PFSK-1 (cell line): ENCODE results near the gene ABHD15.

Source experiments
- FOXP2 ChIP-seq: optimal IDR thresholded peaks from 2 replicates; pipeline ENCODE3; 2011; ENCODE audit warnings: borderline replicate concordance, control low read depth, inconsistent platforms; ENCODE audit not compliant: insufficient read depth; ENCODE audit errors: extremely low read length, extremely low read depth
- POLR2AphosphoS5 ChIP-seq: IDR thresholded peaks from 2 replicates; pipeline ENCODE4 v1.6.1; 2012; ENCODE audit warnings: low read depth, mild to moderate bottlenecking, control low read depth, low read length, moderate library complexity
- REST ChIP-seq, 2 experiments: IDR thresholded peaks; 2 replicates each; pipeline versions ENCODE4 v1.6.1 to v1.8.0; 2011 to 2012; ENCODE audit warnings: low read depth in 2 of 2, low read length in 2 of 2, control low read depth in 1 of 2, inconsistent platforms in 1 of 2, mild to moderate bottlenecking in 1 of 2, moderate library complexity in 1 of 2; ENCODE audit not compliant: insufficient read depth in 1 of 2
- SIN3A ChIP-seq: IDR thresholded peaks from 2 replicates; pipeline ENCODE4 v1.6.1; 2012; ENCODE audit warnings: mild to moderate bottlenecking, low read length, moderate library complexity, borderline replicate concordance; ENCODE audit not compliant: insufficient read depth
- TAF1 ChIP-seq: IDR thresholded peaks from 2 replicates; pipeline ENCODE4 v1.6.1; 2012; ENCODE audit warnings: low read length, control low read depth, borderline replicate concordance; ENCODE audit not compliant: insufficient read depth

The ABHD15 gene

DNA sequence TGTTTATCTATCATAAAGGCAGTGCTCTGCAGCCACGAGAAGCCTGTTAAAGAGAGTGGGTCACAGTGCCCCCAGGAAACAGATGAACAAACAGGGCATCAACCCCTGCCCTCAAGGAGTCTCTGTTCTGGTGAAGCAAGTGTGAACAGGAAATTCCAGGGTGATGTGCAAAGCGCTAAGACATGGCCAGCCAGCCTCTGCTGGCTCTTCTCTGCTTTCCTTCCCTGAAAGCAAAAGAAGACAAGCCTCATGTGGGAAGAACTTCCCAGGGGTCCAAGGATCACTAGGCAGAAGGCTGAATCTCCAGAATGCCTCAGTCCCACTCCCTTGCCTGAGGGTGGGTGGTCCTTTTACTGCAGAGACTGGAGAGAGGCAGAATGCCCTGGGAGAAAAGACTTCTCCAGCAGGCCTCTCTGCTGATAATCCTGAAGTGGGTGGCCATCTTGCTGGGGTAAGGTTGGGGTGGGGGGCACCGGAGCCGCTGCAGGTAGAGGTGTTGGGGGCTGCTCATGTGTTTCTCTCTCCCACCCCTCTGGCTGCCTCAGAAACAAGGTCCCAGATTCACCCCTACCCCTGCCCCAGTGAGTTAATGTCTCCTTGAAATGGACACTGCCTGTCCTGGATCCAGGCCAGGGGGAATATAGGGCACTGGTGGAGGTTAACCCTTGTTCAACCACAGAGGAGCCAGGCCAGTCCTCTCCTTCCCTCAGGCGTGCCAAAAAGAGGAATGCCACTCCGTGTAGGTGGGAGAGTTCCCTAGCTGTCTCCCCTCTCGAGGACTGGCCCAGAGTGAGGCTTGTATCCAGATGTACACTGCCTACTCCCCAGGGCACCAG is 28.5 kb upstream of the ABHD15 start:
- TF ChIP-seq REST (IDR thresholded peaks at IDR 0.05; ENCODE audit: insufficient read depth in 1 of 2, low read depth in 2 of 2, low read length in 2 of 2) (no peak), TAF1 (no peak), SIN3A (no peak), FOXP2 (no peak), POLR2AphosphoS5 (no peak)

DNA sequence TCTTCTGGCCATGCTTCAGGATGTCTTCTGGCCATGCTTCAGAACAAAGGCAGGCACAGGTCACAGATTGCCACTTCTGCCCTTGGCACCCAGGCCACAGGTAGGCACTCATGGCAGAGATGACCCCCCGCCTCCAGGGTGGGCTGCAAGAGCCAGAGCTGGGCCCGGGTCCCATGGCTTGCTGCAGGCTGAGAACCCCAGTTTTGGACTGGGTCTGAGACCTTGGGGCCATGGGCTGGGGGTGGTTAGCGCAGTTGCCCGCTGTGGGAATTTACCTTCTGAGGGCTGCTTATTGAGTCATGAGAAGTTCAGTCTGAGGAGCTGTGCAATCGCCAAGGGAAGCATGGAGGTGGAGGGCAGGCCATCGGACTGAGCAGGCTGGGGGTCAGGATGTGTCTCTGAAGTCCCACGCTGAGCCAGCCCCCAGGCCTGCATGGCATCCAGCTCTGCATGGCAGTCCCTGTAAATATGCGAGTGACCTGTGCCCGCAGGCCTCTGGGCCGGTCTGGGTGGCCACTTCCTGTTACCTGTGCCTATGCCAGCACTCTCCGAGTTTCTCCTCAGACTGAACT is 27.8 kb upstream of the ABHD15 start:
- TF ChIP-seq SIN3A, result no peak
- no peak for TF ChIP-seq TAF1
- TF ChIP-seq POLR2AphosphoS5, result no peak
- TF ChIP-seq FOXP2, result no peak
- TF ChIP-seq REST (IDR thresholded peaks at IDR 0.05; ENCODE audit: insufficient read depth in 1 of 2, low read depth in 2 of 2, low read length in 2 of 2), result no peak

DNA sequence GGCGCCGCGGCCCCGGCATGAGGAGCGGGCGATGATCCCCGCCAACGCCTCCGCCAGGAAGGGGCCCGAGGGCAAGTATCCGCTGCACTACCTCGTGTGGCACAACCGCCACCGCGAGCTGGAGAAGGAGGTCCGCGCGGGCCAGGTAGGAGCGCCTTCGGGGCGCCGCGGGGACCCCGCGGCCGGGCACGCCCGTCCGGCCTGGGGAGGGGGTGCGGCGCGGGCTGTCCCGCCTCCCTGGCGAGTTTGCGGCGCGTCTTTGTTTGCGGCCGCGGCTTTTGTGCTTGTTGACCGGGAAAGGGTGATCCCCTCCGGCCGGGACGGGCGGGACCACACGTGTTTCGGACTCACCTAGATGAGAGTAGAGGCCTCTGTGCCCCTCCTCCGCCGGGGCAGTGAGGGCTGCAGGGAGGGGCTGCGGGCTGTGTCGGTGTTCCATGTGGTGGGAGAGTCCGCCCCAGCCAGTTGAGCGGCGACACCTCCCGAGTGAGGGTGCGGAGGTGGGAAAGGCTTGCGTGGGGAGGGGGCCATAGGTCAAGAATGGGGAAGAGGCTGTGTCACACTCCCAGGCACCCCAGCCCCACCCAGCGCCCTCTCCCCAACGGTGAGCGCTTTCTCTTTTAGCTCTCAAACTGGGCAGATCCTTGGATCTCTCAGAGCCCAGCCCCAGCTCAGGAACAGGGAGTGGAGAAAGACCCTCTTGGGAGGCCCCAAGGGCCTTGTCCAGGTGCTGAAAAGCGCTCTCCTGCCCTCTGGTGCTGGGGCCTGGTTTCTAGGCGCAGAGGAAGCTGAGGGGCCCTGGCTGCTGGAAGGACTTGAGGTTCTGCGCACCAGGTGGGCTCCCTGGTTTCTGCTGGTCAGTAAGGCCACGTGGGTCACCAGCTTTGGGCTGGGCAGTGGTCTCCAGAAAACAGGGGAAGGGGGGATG is 27.0 kb upstream of the ABHD15 start:
- no peak for TF ChIP-seq POLR2AphosphoS5
- peak; percentile 94 to 96 for TF ChIP-seq REST (IDR thresholded peaks at IDR 0.05; ENCODE audit: insufficient read depth in 1 of 2, low read depth in 2 of 2, low read length in 2 of 2)
- no peak for TF ChIP-seq FOXP2
- TF ChIP-seq SIN3A, result peak; percentile 99; the same call in 1 of the 2 replicates
- TF ChIP-seq TAF1, result no peak

DNA sequence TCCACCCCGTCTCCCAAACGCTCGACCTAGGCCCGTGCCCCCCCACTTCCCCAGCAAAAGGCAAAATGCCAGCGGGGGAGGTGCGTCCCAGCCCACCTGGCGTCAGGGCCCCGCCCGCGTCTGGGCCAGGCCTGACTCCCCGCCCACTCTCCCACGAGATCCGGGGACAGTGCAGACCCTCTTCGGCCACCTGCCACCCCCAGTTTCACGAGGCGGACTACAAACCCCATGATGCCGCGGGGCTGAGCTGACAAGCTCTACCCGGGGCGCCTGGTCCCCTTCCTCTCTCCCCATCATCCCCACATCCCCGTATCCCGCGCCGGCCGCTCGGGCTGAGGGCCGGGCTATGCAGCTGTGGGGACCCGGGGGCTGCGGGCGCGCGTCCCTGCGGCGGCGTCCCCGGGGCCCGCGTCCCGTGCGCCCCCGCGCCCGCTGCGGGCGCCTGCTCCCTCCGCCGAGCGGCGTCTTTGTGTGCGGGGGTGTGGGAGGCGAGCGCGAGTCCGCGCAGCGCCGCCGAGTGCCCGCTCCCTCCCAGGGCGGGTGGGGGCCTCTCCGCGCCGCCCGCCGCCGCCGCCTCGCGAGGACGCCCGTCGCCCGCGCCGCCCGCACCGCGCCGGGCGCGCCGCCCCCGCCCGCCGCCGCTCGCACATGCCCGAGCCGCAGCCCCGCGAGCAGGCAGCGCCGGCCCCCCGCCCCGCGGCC is 26.2 kb upstream of the ABHD15 start, which contains the start of gene ANKRD13B:
Gene ANKRD13B, plus strand, starts transcription at position 283 of the 702 bp plus-strand sequence. CDS start 490 bp downstream, outside the sequence.
- TF ChIP-seq POLR2AphosphoS5 (no peak), TAF1 (no peak), SIN3A (no peak), REST (IDR thresholded peaks at IDR 0.05; ENCODE audit: insufficient read depth in 1 of 2, low read depth in 2 of 2, low read length in 2 of 2) (no peak), FOXP2 (no peak)
